RWPE1 (cell line): ENCODE results near the gene FMN2.

Experiments
- CTCF ChIA-PET: fragments of 350-600 bp; sonication (Branson Sonifier 250); formaldehyde crosslinking; extraction: SDS; loops from one replicate; lab custom pipeline; 2021; lab: Yijun Ruan, JAX
- POLR2A ChIA-PET: fragments of 400-600 bp; formaldehyde crosslinking; extraction: SDS; loops from one replicate; lab custom pipeline; 2020; ENCODE audit warnings: antibody characterized with exemption; ENCODE audit not compliant: low non-redundant PET; lab: Yijun Ruan, JAX
- DNase-seq: peaks from one replicate; pipeline ENCODE4 v3.0.0; 2012; ENCODE audit warnings: low spot score
- H3K27ac ChIP-seq: fragments of 450-650 bp; 2 replicates; pipeline ENCODE4 v1.5.1; 2017
- CTCF ChIP-seq: fragments of 450-650 bp; conservative IDR thresholded peaks from 2 replicates; pipeline ENCODE4 v1.5.1; 2017; ENCODE audit warnings: low read depth, mild to moderate bottlenecking

The FMN2 gene

GRCh38 chr1:240329443-240329842 lies 237.8 kb downstream of the FMN2 start:
- TF ChIP-seq CTCF = no peak
- ChIA-PET POLR2A (no interaction called here), CTCF (no interaction called here)
- H3K27ac ChIP-seq = no peak overlapping the region
- DNase-seq = no peak

GRCh38 chr1:240332672-240333071 lies 241.0 kb downstream of the FMN2 start:
- TF ChIP-seq CTCF = no peak
- H3K27ac ChIP-seq = no peak overlapping the region
- ChIA-PET POLR2A (no interaction called here), CTCF (interaction anchor here (0.6 kb wide), 1 partner anchor 39 kb away, joined by 6 read pairs; no protein-coding TSS in a partner anchor)
- DNase-seq = no peak

DNA sequence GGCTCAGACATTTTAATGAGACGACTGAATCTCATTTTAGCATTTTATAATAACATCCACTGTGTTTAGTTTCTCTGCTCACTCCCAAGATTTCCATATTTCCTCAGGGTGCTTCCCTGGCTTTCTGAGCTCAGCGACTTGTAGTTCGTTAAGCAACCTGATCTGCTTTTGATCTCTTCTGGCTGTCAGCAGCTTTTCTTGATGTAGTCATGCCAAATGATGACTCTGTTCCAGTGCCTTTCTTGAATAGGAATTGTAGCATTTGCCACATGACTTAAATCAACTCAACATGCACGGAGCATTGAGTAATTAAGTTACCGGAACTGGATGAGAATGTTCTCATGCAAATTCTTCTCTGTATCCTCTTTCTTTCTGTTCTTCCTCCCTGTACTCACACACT lies 246.1 kb downstream of the FMN2 start:
- ChIA-PET POLR2A (interaction anchor here (0.7 kb wide), 1 partner anchor 14 kb away, joined by 7 read pairs; no protein-coding TSS in a partner anchor), CTCF (interaction anchor here (0.6 to 0.7 kb wide), 2 partner anchors 143 to 355 kb away, joined by 3 to 4 read pairs; no protein-coding TSS in a partner anchor)
- peak; percentile 8 for DNase-seq
- TF ChIP-seq CTCF = no peak
- H3K27ac ChIP-seq = no peak overlapping the region

DNA sequence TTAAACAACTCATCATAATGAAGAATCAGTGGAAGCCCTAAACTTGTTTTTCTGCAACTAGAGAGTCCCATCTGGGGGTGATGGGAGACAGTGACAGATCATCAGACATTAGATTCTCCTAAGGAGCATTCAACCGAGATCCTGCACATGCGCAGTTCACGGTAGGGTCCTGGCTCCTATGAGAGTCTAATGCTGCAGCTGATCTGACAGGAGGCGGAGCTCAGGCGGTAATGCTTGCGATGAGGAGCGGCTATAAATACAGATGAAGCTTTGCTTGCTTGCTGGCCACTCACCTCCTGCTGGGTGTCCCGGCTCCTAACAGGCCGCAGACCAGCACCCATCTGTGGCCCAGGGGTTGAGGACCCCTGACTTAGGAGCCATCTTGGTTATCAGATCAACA lies 247.2 kb downstream of the FMN2 start:
- POLR2A ChIA-PET = no interaction called here
- DNase-seq = no peak
- CTCF ChIA-PET = no interaction called here
- no peak for TF ChIP-seq CTCF
- H3K27ac ChIP-seq = no peak overlapping the region

- CTCF ChIA-PET = no interaction called here
- POLR2A ChIA-PET = no interaction called here
- no peak overlapping the region for H3K27ac ChIP-seq
- DNase-seq = no peak
- no peak for TF ChIP-seq CTCF
Observed at GRCh38 chr1:240341365-240342250, 249.9 kb downstream of the FMN2 start.

DNA sequence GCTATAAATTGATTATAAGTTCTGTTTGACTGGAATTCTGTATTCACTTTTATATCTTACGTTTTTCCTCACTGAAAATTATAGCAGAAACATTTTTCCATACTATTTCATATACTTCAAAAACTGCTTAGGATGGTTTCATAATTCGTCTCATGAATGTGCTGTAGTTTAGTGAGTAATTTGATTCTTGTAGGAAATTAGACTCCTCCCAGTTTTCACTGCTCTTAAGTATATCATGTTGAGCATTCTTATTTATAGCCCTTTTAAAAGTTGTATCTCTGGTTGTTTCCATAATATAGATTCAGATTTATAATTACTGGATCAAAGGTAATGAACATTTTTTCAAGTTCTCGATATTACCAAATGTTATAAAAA lies 250.6 kb downstream of the FMN2 start:
- CTCF ChIA-PET = no interaction called here
- TF ChIP-seq CTCF = no peak

More for the DNA sequence above, 250.6 kb downstream of the FMN2 start:
- POLR2A ChIA-PET = no interaction called here
- no peak overlapping the region for H3K27ac ChIP-seq
- no peak for DNase-seq
